MG63 (cell line): ENCODE measurements around the gene DUSP22. TPM values are rescaled to one million over a fixed set of nuclear protein-coding genes. Genes with fewer than 3 reads are reported as not detected.
A peak's percentile ranks its signal among the peaks of the same experiment; 100 is the strongest.

Experiments used
- DNase-seq: peaks from one replicate; pipeline ENCODE4 v3.0.0-alpha.2; 2020
- H3K27me3 ChIP-seq: fragments of 250-450 bp; sonication (Bioruptor Pico); 2 replicates; pipeline ENCODE4 v1.5.1; 2020; ENCODE audit warnings: mild to moderate bottlenecking, moderate library complexity
- H3K36me3 ChIP-seq: fragments of 250-450 bp; sonication (Bioruptor Pico); 2 replicates; pipeline ENCODE4 v1.5.1; 2020; ENCODE audit warnings: mild to moderate bottlenecking, moderate library complexity
- H3K4me3 ChIP-seq: fragments of 250-450 bp; sonication (Bioruptor Pico); 2 replicates; pipeline ENCODE4 v1.5.1; 2020; ENCODE audit warnings: mild to moderate bottlenecking, moderate library complexity
- H3K9me3 ChIP-seq: fragments of 250-450 bp; sonication (Bioruptor Pico); 2 replicates; pipeline ENCODE4 v1.5.1; 2020; ENCODE audit warnings: mild to moderate bottlenecking, moderate library complexity
- total RNA-seq: library from RNA; depleted of rRNA; stranded (reverse); fragments of >200 nt; shearing (Covaris generic); gene quantifications from 2 replicates; pipeline ENCODE4 v1.2.3, GENCODE V29; 2014; ENCODE audit warnings: low replicate concordance

Gene DUSP22
- total RNA-seq, 1 experiment from 2014 or later, result 4.5 TPM

- DNase-seq, result no peak
- Histone ChIP-seq H3K9me3 (no peaks in the 10 kb centered on the region), H3K36me3 (no peaks in the 10 kb centered on the region), H3K27me3 (no peaks in the 10 kb centered on the region), H3K4me3 (no peak overlapping the region)
Measured at GRCh38 chr6:301929-302705, 9.8 kb downstream of the DUSP22 start.

DNA sequence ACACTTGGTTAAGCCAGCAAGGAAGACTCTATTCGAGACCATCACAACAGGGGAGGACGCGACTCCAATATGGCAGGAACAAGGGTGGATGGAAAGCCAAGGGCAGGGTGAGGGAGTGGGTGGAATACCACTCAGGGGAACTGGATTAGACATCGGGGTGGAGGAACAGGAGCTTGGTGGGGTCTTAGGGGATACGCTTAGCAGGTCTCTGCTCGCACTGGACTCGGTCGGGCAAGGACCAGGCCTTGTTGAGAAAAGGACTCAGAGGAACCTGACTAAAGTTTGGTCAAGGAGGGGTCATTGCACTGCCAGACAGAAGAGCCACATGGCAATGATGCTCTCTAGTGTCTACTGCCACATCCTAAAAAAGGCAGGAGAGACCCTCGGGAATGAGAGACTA, 10.5 kb downstream of the DUSP22 start:
- DNase-seq, result no peak
- Histone ChIP-seq H3K27me3 (no peaks in the 10 kb centered on the region), H3K4me3 (no peak overlapping the region), H3K9me3 (no peaks in the 10 kb centered on the region), H3K36me3 (no peaks in the 10 kb centered on the region)

DNA sequence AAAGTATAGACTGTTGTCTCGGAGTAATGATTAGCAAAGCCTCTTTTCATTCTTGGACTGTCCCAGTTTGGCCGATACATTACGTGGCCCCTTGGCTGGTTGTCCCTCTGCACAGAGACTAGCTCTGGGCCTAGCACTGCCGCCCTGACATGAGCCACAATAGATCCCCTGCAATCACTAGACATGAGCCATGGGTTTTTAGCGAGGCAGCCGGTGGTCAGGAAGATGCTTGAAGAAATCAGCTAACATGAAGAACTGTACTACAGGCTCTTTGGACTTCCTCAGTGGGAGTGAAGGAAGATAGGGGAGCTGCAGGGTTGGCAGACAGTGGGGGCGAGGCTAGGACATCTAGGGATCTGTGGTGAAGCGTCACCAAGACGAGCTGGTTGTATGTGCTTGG, 11.0 kb downstream of the DUSP22 start:
- no peaks in the 10 kb centered on the region for H3K9me3 ChIP-seq
- H3K27me3 ChIP-seq, result no peaks in the 10 kb centered on the region
- H3K36me3 ChIP-seq, result no peaks in the 10 kb centered on the region
- no peak overlapping the region for H3K4me3 ChIP-seq
- no peak for DNase-seq

DNA sequence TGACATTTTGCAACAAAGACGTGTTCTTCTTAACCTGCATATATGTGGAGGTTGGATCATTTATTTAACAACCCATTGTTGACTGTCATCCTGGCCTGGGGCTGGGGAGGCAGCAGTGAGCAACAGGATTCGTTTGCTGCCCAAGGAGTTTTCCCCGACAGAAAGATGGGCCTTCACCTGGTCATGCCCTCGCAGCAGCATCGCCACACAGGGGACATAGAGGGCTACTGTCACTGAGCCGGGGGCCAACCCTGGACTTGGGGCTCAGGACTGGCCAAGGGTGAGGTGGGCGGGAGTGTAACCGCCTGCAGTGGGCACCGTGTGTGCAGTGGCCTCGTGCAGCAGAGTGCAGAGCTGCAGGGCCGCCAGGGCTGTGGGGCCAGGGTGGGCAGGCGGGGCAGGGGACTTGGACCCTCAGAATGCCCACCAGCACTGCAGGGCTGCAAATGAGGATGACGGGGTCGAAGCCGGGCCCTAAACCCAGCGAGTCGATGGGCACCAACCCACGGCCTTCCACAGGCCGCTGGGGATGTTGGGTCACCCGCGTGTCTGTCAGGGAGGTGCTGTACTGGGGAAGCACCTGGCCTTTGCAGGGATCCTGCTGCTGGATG, 11.8 kb downstream of the DUSP22 start:
- H3K36me3 ChIP-seq, result no peaks in the 10 kb centered on the region
- no peak overlapping the region for H3K4me3 ChIP-seq
- DNase-seq, result no peak
- no peaks in the 10 kb centered on the region for H3K9me3 ChIP-seq
- H3K27me3 ChIP-seq, result no peaks in the 10 kb centered on the region

- Histone ChIP-seq H3K9me3 (no peaks in the 10 kb centered on the region), H3K4me3 (no peak overlapping the region), H3K36me3 (no peaks in the 10 kb centered on the region), H3K27me3 (no peaks in the 10 kb centered on the region)
- DNase-seq, result no peak
Measured at GRCh38 chr6:304833-305370, 12.6 kb downstream of the DUSP22 start.

DNA sequence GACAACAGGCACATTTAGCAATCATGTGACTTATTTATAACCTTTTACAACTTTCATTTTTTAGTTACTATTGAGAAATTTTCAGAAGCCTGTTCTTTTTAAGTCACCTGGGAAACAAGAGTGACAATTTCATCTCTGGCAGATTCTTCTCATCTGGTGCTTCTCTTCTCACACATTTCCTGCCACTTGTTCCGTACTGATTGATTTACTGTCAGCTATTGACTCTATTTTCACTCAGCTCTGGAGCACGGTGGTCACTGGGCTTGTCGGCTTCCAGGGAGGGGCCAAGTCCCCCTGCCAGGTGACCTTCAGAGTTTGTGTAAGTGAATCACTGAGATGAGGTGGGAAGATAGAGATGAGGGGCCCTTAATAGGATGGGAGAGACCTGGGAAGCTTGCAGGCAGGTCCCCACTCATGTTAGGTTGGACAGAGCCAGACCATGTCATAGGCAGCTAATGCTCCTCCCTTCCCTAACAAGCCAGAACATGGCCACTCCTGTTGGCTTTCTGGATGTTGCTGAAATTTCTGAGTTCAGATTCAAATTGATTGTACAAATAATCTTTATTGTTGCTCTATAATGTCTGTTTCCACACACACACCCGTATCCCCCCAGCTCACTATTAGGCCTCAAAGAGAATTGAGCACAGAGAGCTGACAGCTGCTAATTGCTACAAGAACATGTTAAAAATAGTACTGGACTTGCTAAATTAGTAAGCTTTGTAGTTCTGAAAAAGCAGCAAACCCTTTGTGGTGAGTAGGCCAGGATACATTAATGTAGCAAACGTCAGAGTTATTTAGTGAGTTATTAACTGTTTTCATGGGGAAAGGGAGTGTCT, 13.3 kb downstream of the DUSP22 start:
- H3K27me3 ChIP-seq, result no peaks in the 10 kb centered on the region
- no peaks in the 10 kb centered on the region for H3K36me3 ChIP-seq
- H3K4me3 ChIP-seq, result no peak overlapping the region
- DNase-seq, result no peak
- H3K9me3 ChIP-seq, result no peaks in the 10 kb centered on the region

DNA sequence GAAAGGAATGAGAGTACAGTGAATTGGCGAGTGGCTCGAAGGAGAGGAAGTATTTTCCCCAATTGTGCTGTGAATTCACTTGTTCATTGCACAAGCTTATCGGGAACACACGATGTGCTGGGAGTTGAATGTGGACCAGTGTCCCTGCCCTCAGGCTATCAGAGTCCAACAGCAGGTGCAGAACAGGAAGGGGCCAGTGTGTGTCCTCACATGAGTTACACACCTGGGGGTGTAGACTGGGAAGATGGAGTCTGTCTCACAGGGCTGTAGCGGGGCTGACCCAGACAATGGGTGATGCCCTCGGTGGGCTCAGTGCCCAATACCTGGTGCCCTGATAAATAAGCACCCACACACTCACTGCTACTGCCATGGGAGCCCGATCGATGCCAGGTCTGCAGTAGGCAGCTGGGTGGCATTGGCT, 14.4 kb downstream of the DUSP22 start:
- Histone ChIP-seq H3K4me3 (no peak overlapping the region), H3K9me3 (no peaks in the 10 kb centered on the region), H3K27me3 (no peaks in the 10 kb centered on the region), H3K36me3 (no peaks in the 10 kb centered on the region)
- DNase-seq, result no peak

DNA sequence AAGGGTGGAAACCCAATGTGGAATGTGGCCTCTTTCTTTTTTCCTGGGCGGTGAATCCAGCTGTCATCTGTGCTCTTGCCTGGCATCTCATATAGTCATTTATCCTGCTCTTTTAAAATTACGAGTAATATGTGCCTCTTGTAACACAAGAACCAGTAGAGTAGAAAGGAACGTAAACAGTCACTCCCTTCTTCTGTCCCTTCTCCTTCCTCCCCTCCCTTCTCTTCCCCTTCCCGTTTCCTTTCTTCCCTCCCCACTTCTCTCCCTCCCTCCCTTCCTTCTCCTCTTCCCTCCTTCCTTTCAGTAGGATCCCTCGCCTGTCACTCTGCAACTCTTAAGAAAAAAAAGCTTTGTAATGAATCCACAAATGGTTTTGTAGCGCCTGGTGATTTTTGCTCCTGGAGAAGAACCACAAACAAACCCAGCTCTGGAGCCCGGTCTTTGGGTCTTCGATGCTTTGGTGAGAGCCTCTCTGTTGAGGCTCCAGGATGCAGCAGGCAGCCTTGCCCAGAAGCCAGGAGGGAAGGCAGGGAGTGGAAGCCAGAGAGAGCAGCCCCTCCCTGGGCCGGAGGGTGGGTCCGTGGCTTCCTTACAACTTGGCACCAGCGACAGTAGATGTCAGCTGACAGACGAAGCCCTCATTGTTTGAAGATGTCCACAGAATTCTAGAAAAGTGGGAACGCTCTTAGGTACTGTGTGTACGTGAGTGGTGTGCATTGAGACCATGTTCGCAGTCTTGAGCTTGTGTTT, 15.0 kb downstream of the DUSP22 start:
- Histone ChIP-seq H3K4me3 (no peak overlapping the region), H3K36me3 (no peaks in the 10 kb centered on the region), H3K9me3 (no peaks in the 10 kb centered on the region), H3K27me3 (no peaks in the 10 kb centered on the region)
- no peak for DNase-seq

DNA sequence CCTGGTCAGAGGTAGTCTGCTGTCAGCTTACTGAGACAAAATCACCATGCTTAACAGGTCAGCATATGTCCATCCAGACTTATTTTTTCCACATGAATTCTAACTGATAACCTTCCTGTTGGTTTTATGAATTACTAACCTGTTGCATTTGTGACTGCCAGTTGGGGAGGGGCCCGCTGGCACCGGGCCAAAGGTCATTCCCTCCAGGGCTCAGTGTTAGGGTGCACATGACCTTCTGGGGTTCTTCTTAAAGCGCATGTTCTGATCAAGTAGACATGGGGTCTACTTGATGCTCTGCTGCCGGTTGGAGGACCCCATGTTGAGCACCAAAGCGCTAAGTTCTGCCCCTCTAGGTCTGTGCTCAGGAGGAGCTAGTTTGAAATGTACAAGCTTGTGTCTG, 15.6 kb downstream of the DUSP22 start:
- Histone ChIP-seq H3K9me3 (no peaks in the 10 kb centered on the region), H3K27me3 (no peaks in the 10 kb centered on the region), H3K4me3 (no peak overlapping the region), H3K36me3 (no peaks in the 10 kb centered on the region)
- DNase-seq, result no peak

DNA sequence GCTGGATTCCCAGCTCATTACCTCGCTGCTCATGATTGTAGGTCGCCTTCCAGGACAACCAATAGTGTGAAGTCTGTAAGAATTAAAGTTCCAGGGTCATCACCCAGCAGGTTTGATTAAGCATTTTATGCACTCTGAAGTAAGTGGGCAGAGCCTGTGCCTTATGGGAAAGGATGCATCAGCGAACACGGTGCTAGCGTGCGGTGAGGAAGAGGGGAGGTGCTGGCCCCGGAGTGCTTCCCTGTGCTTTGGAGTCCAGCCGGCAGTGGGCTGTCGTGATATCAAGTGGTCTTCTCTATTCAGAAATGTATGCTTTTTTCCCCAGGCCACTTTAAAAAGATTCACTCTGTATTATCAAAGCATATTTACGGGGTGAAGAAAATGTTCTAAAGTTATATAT, 16.0 kb downstream of the DUSP22 start:
- DNase-seq, result no peak
- H3K27me3 ChIP-seq, result no peaks in the 10 kb centered on the region
- no peaks in the 10 kb centered on the region for H3K9me3 ChIP-seq
- no peak overlapping the region for H3K4me3 ChIP-seq
- H3K36me3 ChIP-seq, result no peaks in the 10 kb centered on the region

- no peaks in the 10 kb centered on the region for H3K27me3 ChIP-seq
- no peak overlapping the region for H3K4me3 ChIP-seq
- H3K36me3 ChIP-seq, result no peaks in the 10 kb centered on the region
- H3K9me3 ChIP-seq, result no peaks in the 10 kb centered on the region
- no peak for DNase-seq
Measured at GRCh38 chr6:308768-309167, 16.5 kb downstream of the DUSP22 start.

GRCh38 chr6:309947-310346, 17.7 kb downstream of the DUSP22 start:
- DNase-seq, result no peak
- no peak overlapping the region for H3K4me3 ChIP-seq
- no peaks in the 10 kb centered on the region for H3K27me3 ChIP-seq
- H3K9me3 ChIP-seq, result no peaks in the 10 kb centered on the region
- no peaks in the 10 kb centered on the region for H3K36me3 ChIP-seq

GRCh38 chr6:310671-311070, 18.4 kb downstream of the DUSP22 start:
- no peaks in the 10 kb centered on the region for H3K9me3 ChIP-seq
- H3K4me3 ChIP-seq, result no peak overlapping the region
- no peaks in the 10 kb centered on the region for H3K36me3 ChIP-seq
- no peak for DNase-seq
- H3K27me3 ChIP-seq, result no peaks in the 10 kb centered on the region

GRCh38 chr6:311679-312220, 19.5 kb downstream of the DUSP22 start:
- DNase-seq, result no peak
- Histone ChIP-seq H3K36me3 (no peaks in the 10 kb centered on the region), H3K9me3 (no peaks in the 10 kb centered on the region), H3K27me3 (no peaks in the 10 kb centered on the region), H3K4me3 (no peak overlapping the region)

- Histone ChIP-seq H3K4me3 (no peak overlapping the region), H3K36me3 (no peaks in the 10 kb centered on the region), H3K9me3 (no peaks in the 10 kb centered on the region), H3K27me3 (no peaks in the 10 kb centered on the region)
- no peak for DNase-seq
Measured at GRCh38 chr6:313087-313486, 20.8 kb downstream of the DUSP22 start.

GRCh38 chr6:313917-314316, 21.6 kb downstream of the DUSP22 start:
- Histone ChIP-seq H3K36me3 (no peaks in the 10 kb centered on the region), H3K9me3 (no peaks in the 10 kb centered on the region), H3K27me3 (no peaks in the 10 kb centered on the region), H3K4me3 (no peak overlapping the region)
- DNase-seq, result peak; percentile 67
